Activated CD4-positive, alpha-beta T cell treated with anti-CD3 and anti-CD28 coated beads, Interleukin-2, Interleukin-4, amounts not matched to agents 100 ng/mL and 50 ng/mL, durations not matched to agents 16 hours and 8 hours (primary cell): ENCODE data around the gene ETF1.

Experiments
- DNase-seq: peaks from one replicate; pipeline ENCODE4 v3.0.0-alpha.2; 2020; ENCODE audit warnings: low spot score

Gene ETF1

DNA sequence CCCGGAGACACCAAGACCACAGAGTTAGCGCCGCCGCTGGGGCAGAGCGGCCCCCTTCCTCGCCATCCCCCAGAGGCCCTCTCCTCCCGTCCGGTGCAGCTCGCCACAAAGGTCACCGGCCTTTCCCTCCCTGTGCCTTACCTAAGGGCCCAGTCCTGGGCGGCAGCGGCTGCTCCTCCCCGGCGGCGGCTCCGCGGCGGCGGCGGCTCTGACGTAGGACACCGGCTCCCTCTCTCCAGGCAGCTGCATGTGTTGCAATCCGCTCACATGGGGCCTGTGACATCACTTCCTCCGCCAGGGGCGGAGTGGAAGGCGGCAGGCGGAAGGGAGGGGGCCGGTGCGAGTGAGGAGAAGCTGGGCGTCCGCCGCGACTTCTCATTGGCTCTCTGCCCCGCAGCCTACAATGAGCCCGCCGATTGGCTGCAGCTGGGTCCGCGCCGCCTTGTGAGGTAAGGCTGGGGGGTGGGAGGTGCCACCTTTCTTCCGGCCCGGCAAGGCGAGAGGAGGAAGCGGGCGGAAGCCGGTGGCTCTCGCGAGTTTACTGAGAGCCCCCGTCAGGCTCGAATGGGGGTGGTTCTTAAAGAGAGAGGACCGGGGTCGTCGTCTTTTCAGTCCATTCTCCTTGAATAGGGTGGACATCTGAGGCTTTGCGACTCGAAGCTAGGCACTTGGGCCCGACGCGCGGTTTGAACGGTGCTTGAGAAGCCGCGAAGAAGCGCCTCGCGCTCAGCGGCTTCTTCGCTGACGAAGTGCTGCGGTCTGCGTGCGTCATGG lies at the start of gene ETF1:
TSS of gene ETF1 (minus strand) at position 281 of the 774 bp plus-strand sequence. CDS start 318 bp downstream, outside the sequence.
- peak; percentile 100 for DNase-seq

DNA sequence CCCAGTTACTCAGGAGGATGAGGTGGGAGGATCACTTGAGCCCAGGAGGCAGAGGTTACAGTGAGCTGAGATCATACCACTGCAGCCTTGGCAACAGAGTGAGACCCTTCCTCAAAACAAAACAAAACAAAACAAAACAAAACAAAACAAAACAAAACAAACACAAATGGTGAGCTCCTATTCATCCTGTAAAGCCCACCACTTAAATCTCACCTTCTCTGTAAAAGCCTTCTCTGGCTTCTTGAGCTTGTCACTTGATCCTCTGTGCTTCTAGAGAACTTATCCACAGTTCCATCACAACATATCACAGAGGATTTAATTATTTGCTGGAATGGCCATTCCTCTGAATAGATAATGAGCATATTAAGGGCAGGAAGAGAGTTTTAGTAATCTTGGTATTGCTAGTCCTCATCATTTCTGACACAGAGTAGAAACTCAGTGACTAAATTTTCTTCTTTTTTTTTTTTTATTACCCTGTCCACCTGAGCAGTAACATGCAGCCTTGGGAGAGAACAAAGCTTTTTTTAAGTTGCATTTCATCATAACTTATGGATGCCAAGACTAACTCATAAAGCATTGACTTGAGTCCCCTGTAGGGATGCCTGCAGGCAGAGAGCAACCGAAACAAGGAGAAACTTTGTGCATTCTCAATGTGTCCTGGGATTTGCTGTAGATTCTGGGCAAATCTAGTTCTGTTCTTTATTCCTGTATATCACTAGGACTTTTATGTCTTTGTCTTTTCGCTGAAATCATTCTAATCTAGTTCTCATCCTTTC lies 45.2 kb upstream of the ETF1 start:
- DNase-seq: no peak

DNA sequence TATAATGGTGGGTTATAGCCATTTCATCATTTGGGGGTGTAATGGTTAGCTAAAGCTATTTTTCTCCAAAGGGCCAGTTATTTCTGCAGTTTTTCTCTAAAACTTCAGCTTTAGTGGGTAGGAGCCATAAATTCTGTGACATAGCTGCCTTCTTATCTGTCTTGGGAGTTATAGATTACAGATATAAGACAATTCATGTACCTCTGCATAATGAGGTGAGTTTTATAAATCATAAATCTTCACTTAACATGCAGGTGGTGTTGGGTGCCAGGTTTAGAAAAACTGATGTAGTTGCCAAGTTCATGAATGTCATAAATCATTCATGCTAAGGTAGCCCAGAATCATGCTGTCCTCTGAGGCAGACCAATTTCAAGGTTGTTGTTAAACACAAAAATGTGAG lies 42.1 kb upstream of the ETF1 start:
- DNase-seq: no peak

DNA sequence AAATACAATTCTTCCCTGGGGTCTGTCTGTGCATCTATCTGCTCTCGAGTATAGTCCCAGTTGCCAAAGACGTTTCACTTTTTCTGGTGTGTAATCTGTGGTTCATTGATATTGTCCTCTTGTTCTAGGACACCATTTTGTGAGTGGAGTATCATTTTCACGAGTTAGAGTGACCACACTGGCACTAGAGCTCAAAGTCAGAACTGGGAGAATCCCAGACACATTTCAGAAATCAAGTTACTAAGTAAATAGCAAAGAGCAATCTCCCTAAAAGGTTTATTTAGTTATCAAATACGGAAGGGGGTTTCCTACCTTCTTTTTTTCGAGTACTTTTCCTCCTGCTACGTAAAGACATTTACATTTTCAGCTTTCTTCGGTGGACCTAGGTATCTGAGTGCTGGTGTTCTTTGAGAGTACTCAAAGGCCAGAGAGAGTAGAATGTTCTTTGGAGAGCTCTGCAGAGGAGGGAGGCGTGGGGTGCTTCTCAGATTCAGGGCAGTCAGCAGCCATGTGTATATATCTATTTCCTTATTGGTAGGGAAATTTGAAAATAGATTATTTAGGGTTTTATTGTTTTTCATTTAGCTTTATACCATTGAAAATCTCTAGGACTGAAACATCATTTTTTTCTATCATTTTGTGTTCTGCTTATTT lies 41.1 kb upstream of the ETF1 start:
- no peak for DNase-seq

DNA sequence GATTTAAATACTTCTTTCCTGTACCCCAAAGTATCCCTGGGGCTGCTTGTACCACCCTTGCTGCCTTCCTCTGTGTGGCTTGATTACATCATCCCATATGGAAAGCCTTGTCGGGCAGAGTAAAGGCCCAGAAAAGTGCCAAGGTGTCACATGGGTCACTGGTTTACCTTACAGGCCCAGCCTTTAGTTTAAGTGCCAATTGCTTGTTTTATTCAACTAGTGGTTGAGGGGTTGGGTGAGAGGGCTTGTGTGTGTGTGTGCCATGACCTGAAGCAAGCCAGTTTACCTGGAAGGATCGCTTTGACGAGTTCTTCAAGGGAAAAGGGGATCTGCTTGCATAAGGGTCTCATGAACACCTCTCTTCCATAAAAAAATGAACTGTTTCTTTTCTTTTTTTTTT lies 39.9 kb upstream of the ETF1 start:
- DNase-seq: no peak

DNA sequence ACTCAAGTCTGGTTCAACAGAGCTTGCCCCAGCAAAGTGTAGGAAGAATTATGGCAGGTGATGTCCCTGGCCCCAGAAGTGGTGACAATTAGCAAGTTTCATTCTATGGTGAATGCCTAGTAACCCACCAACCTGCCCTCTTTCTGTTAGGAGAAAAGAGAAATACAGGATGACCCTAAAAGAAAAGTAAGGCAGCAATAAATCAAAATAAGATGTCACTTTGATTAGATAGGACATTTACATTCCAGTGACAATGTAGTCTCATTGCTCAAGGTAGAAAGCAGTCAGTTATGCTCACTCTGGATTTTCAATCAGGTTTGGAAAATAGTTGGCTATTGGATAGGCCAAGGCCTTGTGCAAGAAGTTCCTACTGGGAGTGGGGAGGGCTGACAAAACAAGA lies 37.7 kb upstream of the ETF1 start:
- no peak for DNase-seq

DNA sequence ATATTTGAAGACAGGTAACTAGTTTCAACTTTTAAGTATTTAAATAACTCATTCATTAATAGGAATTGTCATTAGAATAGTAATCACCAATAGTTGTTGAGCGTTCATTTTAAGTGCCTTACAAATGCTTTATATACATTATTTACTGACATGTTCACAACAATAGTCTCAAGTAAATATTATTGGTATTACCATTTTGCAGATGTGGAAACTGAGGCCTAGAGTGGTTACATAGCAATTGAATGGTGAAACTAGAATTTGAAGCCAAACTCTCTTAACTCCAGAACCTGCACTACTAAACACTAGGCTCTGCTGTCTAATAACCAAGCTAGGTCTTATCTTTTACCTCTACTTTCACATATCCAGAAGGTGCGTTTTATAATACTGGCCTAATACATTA lies 37.0 kb upstream of the ETF1 start:
- no peak for DNase-seq

DNA sequence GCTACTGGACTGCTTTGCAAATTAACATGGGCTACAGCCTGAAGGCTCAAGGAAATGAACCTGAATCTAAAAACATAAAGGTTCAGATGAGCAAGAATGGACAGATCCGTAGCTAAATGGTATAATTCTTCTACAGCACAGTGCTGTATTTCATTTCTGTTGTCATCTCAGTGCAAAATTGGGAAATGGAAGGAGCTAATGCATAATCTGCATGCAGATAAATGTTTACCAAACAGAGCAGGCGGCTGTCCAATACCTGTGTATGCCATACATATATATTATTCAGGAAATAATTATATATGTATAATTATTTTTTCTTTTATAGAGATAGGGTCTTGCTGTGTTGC lies 36.5 kb upstream of the ETF1 start:
- DNase-seq: no peak

DNA sequence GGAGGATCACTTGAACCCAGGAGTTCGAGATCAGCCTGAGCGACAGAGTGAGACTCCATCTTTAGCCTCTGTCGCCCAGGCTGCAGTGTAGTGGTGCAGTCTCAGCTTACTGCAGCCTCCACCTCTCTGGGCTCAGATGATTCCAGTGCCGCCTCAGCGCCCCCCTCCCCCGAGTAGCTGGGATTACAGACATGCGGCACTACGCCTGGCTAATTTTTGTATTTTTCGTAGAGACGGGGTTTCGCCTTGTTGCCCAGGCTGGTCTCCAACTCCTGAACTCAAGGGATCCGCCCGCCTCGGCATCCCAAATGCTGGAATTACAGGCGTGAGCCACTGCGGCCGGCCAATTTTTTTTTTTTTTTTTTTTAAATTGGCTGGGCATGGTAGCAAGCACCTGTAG lies 34.4 kb upstream of the ETF1 start:
- no peak for DNase-seq

DNA sequence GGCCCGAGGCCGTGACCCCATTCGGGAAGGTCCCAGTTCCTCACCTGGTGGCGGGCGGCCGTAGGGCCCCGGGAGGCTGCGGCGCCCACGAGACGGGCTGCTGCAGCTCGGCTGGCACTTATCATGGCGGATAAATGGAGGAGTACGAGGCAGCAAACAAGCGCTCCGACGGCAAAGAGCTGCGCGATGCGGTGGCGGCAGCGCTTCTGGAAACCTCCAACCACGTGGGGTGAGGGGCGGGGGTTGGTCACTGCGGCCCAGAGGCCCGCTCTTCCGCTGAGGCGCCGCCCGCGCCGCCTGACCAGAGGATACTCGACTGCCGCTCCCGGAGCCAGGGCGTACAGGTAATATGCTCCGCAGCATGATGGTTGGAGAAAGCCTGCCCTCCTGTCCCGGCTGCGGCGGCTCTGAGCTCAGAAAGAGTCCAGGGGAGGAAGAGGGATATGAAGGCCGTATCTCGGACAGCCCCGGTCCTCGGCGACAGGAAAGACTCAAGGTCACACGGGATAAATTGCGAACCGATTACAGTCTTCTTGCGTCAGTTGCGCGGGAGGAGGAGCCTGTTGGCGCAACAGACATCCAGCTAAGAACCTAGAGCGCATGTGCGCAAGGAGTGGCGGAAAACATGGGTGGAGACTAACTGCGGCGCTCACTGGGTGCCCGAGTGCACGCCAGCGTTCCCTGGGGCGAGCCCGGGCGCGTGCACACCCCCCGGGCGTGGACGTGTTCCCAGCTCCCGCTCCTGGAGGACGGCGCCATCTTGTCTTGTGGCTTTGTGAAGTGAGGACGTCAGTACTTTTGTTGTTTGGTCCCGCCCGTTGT lies 32.4 kb upstream of the ETF1 start, which contains the start of gene HSPA9:
TSS of gene HSPA9 (minus strand) at position 208 of the 822 bp plus-strand sequence. CDS start at position 125, 83 bp downstream.
- peak; percentile 99 for DNase-seq

DNA sequence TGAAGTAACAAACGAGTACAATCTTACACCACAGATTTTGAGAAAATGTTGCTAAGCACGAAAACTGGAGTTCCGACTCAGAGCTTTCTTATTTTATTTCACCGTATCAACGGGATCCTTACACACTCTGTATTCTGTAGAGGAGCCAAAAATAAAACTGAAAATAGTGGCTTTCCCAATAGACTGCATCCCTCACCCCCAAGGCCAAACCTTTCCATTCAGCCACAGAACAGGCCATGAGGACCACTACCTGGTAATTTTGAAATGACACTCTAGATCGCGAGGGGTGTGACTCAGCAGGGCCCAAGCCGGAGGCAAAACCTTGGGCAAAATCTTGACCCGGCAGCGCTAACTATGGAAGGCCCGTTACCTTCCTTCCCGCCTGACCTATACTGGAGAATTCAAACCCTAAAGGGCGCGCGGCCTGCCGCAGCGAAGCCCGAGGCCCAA lies 31.7 kb upstream of the ETF1 start:
- no peak for DNase-seq

DNA sequence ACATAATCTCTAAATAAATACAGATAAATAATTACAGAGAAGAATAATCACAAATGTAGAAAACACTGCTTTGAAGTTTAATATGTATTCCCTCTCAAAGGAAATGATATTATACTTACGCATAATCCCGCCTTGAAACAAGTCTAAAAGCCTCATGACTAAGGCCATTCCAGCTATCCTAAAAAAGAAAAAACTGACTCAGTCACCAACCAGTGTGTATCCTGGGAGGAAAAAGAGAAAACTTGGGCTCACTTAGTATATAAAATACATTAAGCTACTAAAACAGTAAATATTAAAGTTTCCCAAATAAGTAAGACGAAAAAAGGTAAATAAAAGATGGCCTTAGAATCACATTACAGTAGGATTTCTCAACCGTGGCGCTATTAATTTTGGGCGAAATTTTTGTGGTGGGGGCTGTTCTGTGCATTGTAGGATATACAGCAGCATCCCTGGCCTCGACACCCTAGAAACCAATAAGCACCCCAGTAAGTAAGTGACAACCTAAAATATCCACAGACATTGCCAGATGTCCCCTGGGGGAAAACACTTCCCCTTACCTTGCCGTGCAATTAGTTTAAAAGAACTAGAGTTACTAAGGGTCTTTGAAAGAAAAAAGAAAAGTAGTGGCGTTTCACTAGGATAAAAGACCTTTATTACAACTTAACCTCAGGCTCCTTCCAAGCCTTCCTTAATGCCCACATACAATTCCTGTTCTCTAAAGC lies 31.1 kb upstream of the ETF1 start:
- no peak for DNase-seq

DNA sequence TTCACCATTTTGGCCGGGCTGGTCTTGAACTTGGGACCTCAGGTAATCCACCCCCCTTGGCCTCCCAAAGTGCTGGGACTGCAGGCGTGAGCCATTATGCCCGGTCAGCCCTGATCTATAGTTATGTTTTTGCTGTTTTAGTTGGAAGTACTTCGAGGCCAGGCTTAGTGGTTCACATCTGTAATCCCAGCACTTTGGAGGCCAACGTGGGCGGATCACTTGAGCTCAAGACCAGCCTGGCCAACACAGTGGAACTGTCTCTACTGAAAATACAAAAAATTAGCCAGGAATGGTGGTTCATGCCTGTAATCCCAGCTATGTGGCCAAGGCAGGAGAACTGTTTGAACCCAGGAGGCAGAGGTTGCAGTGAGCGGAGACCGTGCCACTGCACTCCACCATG lies 30.2 kb upstream of the ETF1 start:
- no peak for DNase-seq

DNA sequence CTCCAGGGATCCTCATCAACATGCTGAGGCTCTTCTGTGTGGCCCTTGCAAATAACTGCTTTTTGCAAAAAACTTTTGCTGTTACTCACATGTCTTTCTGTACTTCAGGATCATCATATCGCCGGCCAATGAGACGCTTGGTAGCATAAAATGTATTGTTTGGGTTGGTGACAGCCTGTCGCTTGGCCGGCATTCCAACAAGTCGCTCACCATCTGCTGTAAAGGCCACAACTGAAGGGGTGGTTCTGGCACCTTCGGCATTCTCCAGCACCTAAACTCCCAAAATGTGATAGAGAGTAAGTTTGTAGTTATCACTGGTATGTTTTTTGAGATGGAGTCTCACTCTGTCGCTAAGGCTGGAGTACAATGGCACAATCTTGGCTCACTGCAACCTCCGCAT lies 27.8 kb upstream of the ETF1 start:
- no peak for DNase-seq

DNA sequence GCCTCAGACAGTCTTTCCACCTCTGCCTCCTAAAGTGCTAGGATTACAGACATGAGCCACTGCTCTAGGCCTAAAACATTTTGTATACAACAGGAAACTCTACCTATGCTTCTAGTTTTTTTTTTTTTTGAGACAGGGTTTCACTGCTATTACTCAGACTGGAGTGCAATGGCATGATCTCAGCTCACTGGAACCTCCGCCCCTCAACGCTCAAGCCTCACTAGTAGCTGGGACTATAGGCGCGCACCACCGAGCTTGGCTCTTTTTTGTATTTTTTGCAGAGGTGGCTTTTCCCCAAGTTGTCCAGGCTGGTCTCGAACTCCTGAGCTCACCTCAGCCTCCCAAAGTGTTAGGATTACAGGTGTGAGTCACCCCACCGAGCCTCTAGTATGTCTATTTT lies 26.7 kb upstream of the ETF1 start:
- DNase-seq: no peak

DNA sequence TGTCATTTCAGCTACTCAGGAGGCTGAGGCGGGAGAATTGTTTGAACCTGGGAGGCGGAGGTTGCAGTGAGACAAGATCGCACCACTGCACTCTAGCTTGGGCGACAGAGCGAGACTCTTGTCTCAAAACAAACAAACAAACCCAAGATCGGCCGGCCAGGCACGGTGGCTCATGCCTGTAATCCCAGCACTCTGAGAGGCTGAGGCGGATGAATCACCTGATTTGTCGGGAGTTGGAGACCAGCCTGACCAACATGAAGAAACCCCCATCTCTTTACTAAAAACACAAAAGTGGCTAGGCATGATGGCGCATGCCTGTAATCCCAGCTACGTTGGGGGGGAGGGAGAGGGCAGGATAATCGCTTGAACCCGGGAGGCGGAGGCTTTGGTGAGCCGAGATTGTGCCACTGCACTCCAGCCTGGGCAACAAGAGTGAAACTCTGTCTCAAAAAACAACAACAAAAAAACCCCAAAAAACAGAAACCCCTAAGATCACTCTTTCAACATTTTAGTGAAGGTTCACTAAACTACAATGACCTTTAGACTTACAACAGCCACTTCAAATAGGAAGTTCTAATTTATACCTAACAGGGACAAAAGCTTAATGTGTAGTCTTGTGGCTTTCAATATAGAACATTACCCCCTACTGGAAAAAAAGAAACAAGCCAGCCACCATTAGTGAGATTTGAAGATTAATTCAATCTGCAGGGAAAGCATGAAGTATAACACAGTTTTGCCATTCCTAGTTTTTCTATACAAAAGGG lies 25.2 kb upstream of the ETF1 start:
- no peak for DNase-seq

DNA sequence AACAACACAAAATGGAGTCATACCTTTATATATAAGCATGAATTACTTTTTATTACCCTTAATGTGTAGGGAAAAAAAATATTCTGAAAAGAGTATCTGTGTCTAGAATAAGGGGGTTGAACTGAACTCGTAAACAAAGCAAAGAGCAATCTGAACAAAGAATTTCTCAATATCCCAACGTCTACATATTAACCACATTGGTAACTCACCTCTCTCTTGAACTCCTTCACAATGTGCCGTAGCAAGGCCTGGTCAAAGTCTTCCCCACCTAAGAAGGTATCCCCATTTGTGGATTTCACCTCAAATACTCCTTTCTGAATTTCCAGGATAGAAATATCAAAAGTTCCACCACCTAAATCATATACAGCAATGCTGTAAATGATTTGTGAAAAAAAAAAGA lies 23.8 kb upstream of the ETF1 start:
- DNase-seq: no peak

DNA sequence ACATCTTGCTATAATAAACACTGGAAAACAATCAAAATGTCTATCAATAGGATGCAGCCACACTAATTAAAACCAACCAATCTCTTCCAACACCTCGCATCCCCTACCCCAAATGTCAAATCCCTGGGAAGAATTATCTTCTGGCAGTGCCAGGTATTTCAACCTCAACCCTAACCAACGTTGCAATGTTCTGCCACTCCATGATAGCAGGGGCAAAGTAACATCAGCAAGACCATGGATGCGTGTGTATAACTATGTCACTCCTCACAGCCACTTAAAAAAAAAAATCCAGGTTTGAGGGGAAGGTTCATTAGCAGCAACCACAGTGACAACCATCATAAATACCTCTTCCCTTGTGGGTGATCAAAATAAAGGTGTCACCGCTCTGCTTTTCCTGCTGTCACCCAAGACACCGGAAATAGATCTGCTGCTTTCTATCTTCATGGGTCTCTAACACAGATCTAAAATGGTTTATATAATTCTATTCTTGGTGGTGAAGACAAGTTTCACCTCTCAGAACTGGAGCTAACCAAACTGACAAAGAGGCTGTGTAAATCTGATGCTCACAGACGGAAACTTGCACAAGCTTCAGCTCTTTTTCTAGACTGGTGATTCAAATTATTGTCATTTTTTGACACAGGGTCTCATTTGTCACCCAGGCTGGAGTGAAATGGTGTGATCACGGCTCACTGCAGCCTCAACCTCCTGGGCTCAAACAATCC lies 22.2 kb upstream of the ETF1 start:
- DNase-seq: peak; percentile 25

DNA sequence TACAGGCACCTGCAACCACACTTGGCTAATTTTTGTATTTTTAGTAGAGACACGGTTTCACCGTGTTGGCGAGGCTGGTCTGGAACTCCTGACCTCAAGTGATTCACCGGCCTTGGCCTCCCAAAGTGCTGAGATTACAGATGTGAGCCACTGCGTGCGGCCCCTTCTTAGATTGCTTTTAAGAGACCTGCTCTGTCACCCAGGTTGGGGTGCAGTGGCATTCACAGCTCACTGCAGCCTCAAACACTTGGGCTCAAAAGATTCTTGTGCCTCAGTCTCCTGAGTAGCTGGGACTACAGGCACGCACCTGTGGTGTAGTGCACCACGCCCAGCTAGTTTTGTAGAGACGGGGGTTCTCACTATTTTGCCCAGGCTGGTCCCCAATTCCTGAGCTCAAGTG lies 21.2 kb upstream of the ETF1 start:
- no peak for DNase-seq
